Skeletal muscle cell (primary cell): ENCODE data around the gene DOCK7.
A peak's percentile ranks its signal among the peaks of the same experiment; 100 is the strongest.
"Not testable (repeated sequence)": the region's sequence is repeated elsewhere in the genome, so short reads cannot be mapped to it uniquely, and the experiment has no call there.

Experiments
- DNase-seq: peaks from one replicate; pipeline ENCODE4 v3.0.0-alpha.2; 2010; ENCODE audit warnings: low read depth
- H3K4me3 ChIP-seq: 2 replicates; pipeline ENCODE4 v1.5.1; 2011; ENCODE audit warnings: low read depth, mild to moderate bottlenecking, control low read depth, low read length, moderate library complexity

The DOCK7 gene, protein sequence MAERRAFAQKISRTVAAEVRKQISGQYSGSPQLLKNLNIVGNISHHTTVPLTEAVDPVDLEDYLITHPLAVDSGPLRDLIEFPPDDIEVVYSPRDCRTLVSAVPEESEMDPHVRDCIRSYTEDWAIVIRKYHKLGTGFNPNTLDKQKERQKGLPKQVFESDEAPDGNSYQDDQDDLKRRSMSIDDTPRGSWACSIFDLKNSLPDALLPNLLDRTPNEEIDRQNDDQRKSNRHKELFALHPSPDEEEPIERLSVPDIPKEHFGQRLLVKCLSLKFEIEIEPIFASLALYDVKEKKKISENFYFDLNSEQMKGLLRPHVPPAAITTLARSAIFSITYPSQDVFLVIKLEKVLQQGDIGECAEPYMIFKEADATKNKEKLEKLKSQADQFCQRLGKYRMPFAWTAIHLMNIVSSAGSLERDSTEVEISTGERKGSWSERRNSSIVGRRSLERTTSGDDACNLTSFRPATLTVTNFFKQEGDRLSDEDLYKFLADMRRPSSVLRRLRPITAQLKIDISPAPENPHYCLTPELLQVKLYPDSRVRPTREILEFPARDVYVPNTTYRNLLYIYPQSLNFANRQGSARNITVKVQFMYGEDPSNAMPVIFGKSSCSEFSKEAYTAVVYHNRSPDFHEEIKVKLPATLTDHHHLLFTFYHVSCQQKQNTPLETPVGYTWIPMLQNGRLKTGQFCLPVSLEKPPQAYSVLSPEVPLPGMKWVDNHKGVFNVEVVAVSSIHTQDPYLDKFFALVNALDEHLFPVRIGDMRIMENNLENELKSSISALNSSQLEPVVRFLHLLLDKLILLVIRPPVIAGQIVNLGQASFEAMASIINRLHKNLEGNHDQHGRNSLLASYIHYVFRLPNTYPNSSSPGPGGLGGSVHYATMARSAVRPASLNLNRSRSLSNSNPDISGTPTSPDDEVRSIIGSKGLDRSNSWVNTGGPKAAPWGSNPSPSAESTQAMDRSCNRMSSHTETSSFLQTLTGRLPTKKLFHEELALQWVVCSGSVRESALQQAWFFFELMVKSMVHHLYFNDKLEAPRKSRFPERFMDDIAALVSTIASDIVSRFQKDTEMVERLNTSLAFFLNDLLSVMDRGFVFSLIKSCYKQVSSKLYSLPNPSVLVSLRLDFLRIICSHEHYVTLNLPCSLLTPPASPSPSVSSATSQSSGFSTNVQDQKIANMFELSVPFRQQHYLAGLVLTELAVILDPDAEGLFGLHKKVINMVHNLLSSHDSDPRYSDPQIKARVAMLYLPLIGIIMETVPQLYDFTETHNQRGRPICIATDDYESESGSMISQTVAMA (N-terminal part only)

DNA sequence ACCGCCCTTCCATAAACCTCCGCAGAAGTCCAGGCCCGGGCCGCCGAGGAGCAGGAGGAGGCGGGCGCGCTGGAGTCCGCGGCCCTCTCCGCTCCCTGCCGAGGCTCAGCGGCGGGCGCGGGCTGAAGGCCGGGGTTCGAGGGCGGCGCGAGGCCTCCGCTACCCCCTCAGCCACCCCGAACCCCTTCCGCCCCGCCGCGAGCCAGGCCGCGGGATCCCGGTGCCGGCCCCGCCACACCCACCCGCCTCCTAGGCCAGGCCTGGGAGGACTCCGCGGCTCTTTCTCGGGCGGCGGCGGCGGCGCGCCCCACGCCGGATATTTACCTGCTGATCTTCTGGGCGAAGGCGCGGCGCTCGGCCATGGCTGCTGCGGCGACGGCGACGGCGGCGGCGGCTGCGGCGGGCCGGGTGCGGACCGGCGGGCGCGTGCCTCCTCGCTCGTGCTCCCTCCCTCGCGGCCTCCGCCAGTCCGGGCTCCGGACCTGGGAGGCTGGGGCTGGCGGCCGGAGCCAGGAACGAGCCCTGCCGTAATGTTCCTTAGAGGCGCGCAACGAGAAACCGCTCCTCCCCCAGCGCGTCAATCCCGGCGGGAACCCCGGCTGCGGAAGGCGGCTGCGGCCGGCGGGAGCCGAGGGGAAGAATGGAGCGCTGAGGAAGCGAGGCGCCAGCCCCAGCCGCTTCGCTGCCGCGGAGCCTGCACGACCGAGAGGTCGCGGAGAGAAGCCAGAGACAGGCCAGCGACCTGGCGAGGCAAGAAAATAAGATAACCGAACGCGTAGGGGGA, at the start of gene DOCK7:
DOCK7 (minus strand) TSS at position 484 of the 784 bp plus-strand sequence; CDS start at position 362, 122 bp downstream.
- DNase-seq, result no peak
- peak within 1 kb of the TSS; percentile 81 for H3K4me3 ChIP-seq

DNA sequence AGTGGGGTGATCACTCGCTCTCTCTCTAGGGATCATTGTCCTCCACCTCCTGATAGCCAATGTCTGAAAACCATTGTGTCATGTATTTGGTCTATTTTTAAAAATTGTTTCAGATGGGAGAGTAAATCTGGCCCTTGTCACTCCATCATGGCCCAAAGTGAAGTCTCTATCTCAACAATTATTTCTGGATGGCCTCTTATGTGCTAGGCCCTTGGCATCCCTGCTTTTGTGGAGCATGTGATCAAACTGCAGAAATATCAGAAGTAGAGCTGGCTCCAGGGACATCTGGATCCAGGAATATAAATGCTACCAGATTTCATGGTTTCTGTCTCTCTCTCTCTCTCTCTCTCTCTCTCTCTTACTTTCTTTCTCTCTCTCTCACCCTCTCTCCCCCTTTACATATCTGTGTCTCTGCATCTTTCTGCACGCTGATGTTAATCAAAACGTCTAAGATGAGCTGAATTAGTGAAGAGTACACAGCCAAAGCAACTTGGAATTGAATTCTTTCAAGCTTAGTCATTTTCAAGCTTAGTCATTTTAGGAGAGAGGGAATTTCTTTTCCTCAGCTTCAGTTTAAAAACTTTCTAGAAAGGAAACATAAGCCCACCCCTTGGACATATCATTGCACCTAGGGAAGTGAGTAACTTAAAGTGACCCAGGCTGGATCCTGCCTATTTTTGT, 47.4 kb upstream of the DOCK7 start:
- peak; percentile 27 for DNase-seq
- H3K4me3 ChIP-seq, result no peak overlapping the region

DNA sequence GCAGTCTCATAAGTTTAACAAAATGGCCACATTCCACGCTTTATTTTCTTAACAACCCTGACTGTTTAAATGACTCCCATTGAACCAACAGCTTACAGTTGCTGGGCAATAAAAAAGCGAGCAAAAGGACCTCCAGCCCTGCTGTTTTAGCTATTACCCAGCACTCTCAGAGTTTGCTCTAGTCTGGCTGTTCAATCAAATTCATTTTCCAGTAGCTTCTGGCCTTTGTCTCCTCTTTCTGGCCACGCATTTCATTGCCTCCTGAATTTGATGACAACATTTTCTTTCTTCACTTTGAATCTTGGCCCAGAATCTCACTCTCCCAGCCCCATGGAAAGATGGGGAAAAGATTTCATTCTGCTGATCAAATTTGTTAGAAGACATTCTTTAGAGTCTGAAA, 44.1 kb upstream of the DOCK7 start:
- no peak overlapping the region for H3K4me3 ChIP-seq
- no peak for DNase-seq

DNA sequence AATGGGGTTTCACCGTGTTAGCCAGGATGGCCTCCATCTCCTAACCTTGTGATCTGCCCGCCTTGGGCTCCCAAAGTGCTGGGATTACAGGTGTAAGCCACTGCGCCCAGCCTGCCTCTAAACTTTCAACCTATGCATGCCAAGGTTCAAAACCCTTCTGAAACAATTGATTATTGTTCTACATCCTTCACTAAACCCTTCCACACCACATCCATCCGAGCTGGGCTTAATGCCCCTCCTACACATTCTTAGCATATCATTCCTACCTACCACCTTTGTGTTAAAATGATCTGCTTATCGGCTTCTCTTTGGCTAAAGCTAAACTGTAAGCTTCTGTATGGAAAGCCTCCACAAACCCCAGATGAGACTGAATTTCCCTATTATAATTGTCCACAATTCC, 40.8 kb upstream of the DOCK7 start:
- DNase-seq, result no peak
- H3K4me3 ChIP-seq, result no peak overlapping the region

DNA sequence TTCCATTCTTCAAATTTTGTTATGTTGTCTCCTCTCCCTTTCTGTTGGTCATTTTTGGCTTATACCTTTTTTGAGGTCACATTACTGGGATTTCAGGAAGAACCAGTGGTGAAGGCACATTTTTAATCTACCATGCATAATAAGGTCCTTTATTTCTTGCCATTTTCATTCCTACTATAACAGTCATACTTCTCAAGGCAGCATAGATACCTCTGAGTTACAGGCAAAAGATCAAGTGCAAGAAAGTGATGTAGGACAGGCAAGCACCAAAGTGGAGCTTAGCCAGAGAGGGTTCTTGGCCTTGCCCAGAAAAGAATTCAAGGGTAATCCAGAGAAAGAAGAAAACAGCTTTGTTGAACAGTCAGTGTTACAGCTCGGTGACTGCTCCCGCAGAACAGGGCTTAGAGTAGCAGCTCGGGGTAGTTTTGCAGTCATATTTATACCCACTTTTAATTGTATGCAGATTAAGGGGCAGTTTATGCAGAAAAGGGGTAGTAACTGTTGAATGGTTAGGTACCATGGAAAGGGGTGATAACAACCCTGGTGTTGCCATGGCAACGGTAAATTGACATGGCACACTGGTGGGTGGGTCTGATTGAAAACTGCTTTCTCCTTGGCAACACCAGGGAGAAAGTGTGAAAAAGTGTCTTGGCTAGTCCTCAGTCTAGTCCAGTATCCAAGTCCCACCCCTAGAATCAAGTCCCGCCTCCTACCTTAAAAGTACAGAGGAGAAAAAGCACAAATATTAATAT, 39.6 kb upstream of the DOCK7 start:
- no peak for DNase-seq

DNA sequence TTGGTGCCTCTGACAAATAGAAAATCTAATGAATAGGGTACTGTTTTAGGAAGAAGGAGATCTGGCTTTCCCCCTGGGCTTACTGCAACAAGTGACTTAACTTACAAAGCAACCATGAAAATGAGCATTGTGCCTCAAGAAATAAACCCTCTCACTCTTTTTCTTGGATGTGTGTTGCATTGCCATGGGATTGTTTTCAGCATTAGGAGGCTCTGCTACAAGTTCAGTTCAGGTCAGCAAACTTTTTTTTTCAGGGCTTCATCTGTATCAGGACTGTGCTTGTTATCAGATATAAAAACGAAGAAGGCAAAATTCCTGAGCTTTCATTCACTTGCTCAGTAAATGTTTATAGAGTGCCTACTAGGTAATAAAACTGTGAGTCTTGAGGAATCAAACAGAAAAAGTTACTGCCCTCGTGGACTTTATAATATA, 37.8 kb upstream of the DOCK7 start:
- H3K4me3 ChIP-seq, result no peak overlapping the region
- no peak for DNase-seq

More for the DNA sequence above, 39.6 kb upstream of the DOCK7 start:
- no peak overlapping the region for H3K4me3 ChIP-seq

DNA sequence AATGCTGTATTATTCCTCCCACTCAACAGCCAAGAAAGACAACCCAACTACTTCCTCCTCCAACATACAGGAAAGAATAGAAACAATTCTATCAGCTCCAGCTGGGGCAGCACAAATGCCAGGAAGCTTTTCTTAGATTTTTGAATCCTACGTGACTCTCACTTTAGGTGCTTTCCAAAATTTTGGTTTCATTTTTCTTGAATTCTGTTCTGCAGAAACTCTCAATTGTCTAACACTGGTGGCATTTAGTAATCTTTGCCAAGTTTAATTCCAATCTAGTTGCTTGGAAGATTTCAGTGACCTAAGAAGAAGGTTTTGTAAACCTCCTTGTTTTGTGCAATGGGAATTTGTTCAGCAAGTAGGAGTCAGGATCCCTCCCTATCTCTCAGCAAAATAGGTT, 37.1 kb upstream of the DOCK7 start:
- peak; percentile 37 for DNase-seq
- H3K4me3 ChIP-seq, result no peak overlapping the region

DNA sequence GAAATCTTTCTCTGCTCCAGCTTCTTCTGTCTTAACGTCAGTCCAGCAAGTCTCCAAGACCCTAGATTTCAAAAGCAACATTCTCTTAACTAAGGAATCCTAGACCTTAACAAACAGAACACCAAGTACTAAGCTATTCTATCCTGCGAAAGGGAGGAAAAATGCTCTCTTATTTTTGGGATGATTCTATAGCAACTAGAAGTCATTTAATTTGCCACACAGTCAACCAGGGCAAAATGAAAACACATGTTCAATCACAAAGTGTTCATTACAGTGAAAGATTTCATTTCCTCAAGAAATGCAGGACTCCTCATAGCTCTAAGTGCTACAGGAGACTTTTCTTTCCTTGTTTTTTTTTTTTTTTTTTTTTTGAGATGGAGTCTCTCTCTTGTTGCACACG, 36.2 kb upstream of the DOCK7 start:
- H3K4me3 ChIP-seq, result no peak overlapping the region
- no peak for DNase-seq

DNA sequence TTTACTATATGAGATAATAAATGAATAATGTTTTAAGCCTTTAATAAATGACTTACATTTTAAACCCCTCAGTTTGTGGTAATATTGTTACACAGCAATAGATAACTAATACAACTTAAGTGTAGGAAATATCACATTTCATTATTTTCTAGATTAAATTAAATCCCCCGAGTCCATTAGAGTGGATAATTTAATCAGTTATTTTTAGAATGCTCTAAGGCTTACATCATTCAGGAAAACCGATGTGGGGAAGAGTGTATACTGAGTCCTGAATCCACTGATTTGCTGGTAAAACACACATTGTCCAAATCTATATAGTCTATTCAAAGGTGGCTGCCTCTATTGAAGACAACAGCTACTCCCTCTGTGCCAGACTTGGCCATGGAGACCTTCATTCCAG, 35.7 kb upstream of the DOCK7 start:
- H3K4me3 ChIP-seq, result no peak overlapping the region
- DNase-seq, result no peak

DNA sequence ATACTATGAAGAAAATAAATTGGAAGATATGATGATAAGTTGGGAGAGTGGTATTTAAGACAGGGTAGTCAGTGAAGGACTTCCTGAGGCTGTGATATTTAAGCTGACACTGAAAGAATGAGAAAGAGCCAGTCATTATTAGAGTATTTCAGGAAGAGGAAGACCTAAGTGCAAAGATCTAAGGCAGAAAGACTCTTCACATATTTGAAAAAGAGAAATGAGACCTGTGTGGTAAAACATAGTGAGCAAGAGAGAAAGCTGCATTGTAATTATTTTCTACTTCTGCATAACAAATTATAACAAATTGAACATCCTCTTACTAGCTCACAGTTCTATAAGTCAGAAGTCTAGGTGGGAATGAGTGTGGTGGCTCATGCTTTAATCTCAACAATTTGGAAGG, 34.6 kb upstream of the DOCK7 start:
- H3K4me3 ChIP-seq, result no peak overlapping the region
- DNase-seq, result no peak

DNA sequence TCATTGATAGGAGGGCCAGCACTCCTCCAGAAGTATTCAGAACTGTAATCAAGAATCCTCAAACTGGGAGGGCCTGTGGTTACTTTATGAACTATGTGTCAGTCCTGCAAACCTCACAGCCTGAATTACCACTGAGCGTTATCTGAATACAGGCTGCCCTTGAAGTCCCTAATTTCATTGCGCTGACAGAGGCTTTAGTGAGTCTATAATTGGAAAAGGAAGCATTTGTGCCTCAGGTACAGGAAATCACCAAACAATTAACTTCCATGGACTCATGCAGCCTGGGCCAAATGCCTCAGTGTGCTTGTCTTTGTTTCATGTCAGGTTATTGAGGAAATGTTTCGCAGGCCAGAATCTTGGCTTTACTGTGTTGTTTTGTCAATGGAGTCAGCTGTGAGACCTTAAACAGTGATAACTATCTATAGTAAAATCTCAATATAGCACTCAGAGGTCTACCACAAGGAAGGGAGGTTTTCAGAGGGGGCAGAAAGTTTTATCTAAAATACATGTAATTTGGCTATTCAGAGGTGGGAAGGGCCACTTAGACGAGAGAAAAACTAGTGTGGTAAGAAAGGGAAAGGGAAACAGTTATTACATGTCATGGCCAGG, 32.9 kb upstream of the DOCK7 start:
- DNase-seq, result no peak
- no peak overlapping the region for H3K4me3 ChIP-seq

DNA sequence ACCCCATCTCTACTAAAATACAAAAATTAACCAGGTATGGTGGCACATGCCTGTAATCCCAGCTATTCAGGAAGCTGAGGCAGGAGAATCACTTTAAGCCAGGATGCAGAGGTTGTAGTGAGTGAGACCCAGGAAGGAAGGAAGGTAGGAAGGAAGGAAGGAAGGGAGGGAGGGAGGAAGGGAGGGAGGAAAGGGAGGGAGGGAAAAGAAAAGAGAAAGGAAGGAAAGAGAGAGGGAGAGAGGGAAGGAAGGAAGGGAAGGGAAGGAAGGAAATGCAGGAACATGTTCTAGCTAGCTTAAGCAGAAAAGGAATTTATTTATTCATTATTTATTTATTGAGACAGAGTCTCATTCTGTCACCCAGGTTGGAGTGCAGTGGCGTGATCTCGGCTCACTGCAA, 30.2 kb upstream of the DOCK7 start:
- not testable (repeated sequence) for DNase-seq, H3K4me3 ChIP-seq

DNA sequence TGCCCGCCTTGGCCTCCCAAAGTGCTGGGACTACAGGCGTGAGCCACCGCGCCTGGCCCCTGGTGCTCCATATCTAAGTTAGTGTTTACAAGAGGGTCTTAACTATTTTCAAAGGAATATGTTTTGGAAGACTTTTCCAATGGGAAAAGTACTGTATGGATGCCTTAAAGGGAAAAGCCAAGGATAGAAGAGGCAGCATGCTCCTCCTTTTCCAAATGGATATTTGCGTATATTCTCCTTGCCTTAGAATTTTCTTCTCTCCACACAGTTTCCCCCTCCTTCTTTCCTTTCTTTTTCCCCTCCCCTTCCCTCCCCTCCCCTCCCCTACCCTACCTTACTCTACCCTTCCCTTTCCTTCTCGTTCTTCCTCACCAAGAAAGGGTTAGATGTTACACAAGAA, 29.3 kb upstream of the DOCK7 start:
- DNase-seq, result no peak
- H3K4me3 ChIP-seq, result no peak overlapping the region

DNA sequence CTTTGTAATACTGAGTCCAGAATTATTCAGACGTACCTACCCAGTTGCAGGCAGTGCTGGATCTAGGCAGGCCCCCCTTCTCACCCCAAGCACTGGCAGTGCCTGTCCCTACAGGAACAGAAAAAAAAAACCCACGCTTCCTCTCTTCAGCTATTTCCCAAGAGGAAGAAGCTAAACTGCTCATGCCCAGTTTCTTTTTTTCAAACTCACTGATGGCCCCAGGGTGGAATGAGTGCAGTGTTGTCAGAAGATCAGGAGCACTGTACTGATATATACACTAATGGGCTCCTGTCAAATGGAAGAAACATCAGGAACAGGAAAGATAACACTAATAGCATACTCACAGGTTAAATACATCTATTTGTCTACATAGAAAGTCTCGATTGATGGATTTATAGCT, 28.2 kb upstream of the DOCK7 start:
- DNase-seq, result no peak
- H3K4me3 ChIP-seq, result no peak overlapping the region

DNA sequence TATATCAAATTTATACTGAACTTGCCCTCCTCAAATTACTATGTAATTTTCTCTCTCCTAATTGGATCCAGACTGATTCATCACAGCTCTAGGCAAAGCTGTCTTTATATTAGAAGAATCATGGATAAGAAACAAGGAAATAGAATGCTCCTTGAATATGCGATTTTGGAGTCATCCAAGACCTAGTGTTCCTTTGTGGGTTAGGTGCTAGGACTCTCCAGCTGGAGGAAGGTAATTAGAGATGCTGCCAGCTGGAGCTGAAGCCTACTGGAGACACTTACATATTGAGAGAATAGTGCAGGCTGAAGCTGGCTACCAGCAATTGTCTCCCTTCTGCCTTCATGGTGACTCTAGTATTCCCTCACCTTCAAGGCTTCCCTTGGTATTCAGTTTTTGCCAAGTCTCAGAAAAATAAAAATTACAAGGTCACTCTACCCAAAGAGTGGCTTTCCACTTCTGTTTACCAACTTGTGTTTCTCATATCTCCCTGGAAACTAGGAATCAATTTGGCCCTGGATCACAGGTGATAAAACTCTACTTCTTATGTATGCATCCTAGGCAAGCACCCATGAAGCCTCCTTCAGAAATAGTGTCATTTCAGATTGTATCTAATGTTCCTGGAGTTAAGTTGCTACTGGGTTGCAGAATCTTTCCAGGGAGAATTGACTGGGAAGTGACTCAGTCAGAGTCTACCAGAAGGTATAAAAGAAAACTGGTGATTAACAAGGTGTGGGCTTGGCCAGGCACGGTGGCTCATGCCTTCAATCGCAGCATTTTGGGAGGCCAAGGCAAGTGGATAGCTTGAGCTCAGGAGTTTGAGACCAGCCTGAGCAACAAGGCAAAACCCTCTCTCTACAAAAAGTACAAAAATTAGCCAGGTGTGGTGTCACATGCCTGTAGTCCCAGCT, 24.4 kb upstream of the DOCK7 start:
- H3K4me3 ChIP-seq, result no peak overlapping the region
- no peak for DNase-seq

DNA sequence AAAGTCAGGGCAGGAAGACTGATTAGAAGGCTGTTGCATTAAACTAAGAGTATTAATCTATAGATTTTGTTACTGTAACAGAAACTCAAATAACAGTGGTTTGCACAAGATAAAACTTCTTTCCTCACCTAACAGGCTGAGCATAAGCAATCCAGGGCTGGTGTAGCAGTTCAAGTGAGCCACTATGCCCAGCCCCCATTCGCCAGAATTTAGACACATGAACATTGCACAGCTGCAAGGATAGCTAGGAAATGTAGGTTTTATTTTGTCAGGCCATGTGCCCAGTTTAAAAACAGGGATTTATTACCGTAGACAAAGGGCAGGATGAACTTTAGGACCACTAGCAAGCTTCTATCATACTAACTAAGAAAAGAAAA, 19.5 kb upstream of the DOCK7 start:
- DNase-seq, result no peak
- H3K4me3 ChIP-seq, result no peak overlapping the region
